MM.1S (cell line): Measurements from ENCODE around the gene COG5.

ENCODE experiments used
- EZH2 ChIP-seq: fragments of 300-600 bp; sonication (generic); optimal IDR thresholded peaks from 2 replicates; pipeline ENCODE3; 2017; ENCODE audit warnings: low read depth, mild to moderate bottlenecking, antibody characterized with exemption, low read length, mixed read lengths
- EZH2phosphoT487 ChIP-seq: fragments of 300-600 bp; sonication (generic); IDR thresholded peaks from 2 replicates; pipeline ENCODE4 v1.6.1; 2018; ENCODE audit warnings: antibody characterized with exemption, low read length
- TF ChIP-seq, protein P1 (sequence below): fragments of 300-600 bp; sonication (generic); IDR thresholded peaks from 2 replicates; pipeline ENCODE4 v1.5.1; 2016; ENCODE audit warnings: antibody characterized with exemption, low read length, mixed read lengths

DNA sequence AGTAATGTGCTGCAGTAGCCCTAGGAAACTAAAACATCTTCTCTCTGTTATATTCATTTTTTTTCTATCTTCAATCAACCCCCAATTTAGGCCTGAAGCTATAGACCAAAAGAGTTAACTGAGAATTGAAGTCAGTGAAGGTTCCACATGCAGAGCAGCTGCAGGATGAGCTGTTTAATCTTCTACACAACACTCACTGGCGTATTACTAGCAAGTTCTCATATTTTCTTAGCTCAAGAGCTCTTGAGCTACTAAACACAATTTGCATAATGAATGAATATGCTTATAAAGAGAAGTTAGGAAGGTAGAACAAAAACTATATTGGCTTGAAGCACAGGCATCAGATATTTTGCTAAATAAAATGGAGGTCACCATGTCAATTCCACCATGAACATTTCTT is 135.1 kb downstream of the COG5 start:
- TF ChIP-seq, protein P1, sequence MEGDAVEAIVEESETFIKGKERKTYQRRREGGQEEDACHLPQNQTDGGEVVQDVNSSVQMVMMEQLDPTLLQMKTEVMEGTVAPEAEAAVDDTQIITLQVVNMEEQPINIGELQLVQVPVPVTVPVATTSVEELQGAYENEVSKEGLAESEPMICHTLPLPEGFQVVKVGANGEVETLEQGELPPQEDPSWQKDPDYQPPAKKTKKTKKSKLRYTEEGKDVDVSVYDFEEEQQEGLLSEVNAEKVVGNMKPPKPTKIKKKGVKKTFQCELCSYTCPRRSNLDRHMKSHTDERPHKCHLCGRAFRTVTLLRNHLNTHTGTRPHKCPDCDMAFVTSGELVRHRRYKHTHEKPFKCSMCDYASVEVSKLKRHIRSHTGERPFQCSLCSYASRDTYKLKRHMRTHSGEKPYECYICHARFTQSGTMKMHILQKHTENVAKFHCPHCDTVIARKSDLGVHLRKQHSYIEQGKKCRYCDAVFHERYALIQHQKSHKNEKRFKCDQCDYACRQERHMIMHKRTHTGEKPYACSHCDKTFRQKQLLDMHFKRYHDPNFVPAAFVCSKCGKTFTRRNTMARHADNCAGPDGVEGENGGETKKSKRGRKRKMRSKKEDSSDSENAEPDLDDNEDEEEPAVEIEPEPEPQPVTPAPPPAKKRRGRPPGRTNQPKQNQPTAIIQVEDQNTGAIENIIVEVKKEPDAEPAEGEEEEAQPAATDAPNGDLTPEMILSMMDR: no peak
- TF ChIP-seq EZH2phosphoT487 (no peak), EZH2 (no peak)
